Endothelial cell of umbilical vein (primary cell): ENCODE measurements around the gene ATP6V1B1. TPM values are rescaled to one million over a fixed set of nuclear protein-coding genes. Genes with fewer than 3 reads are reported as not detected.

Experiments used
- BruUV-seq: library from RNA; stranded (reverse); fragments of 400-500 nt; replicated peaks from 2 replicates; lab custom pipeline; 2021; lab: Mats Ljungman, UMichigan
- CTCF ChIA-PET: fragments of 300-600, 350-600 bp; sonication (Branson Sonifier 250); formaldehyde crosslinking; loops from one replicate; lab custom pipeline; 2021; ENCODE audit warnings: antibody characterized with exemption, inconsistent platforms; lab: Charles Lee
- POLR2A ChIA-PET: fragments of 300-600, 350-600 bp; sonication (Branson Sonifier 250); formaldehyde crosslinking; loops from one replicate; lab custom pipeline; 2021; ENCODE audit warnings: antibody characterized with exemption, inconsistent platforms; lab: Charles Lee
- DNase-seq: peaks from one replicate; pipeline ENCODE4 v3.0.0-alpha.2; 2011; ENCODE audit warnings: low read depth, low spot score
- FAIRE-seq: peaks from 2 replicates; lab custom pipeline; 2011; peaks lifted over from hg19 to GRCh38; lab: Jason Lieb, UNC
- H2AFZ ChIP-seq: 2 replicates; pipeline ENCODE4 v1.6.0; 2012; ENCODE audit warnings: low read depth, low read length, control low read depth, inconsistent platforms
- H3K27ac ChIP-seq: 2 replicates; pipeline ENCODE4 v1.5.1; 2011; ENCODE audit warnings: low read depth, mild to moderate bottlenecking, control low read depth, low read length, moderate library complexity; ENCODE audit not compliant: insufficient read depth
- H3K27me3 ChIP-seq, 2 experiments: 2 replicates each; pipeline versions ENCODE4 v1.6.0 to v1.6.1; 2011; ENCODE audit warnings: low read length in 2 of 2, mixed read lengths in 1 of 2; ENCODE audit not compliant: control insufficient read depth in 2 of 2, insufficient read depth in 2 of 2
- H3K36me3 ChIP-seq, 2 experiments: 2 replicates in 1 of 2; 3 replicates in 1 of 2; pipeline ENCODE4 v1.5.1; 2011; ENCODE audit warnings: low read length in 2 of 2, mild to moderate bottlenecking in 1 of 2, moderate library complexity in 1 of 2; ENCODE audit not compliant: control insufficient read depth in 2 of 2, insufficient read depth in 2 of 2; ENCODE audit errors: extremely low read depth in 1 of 2
- H3K4me1 ChIP-seq: 3 replicates; pipeline ENCODE4 v1.5.1; 2011; ENCODE audit warnings: mild to moderate bottlenecking, low read length; ENCODE audit not compliant: control insufficient read depth, insufficient read depth; ENCODE audit errors: extremely low read depth
- H3K4me2 ChIP-seq: 2 replicates; pipeline ENCODE4 v1.6.1; 2011; ENCODE audit warnings: low read length, control low read depth, mixed read lengths; ENCODE audit not compliant: insufficient read depth
- H3K4me3 ChIP-seq, 3 experiments: fragments of 200-600 bp in 1 of 3; sonication (generic), shearing (Covaris generic) in 1 of 3; replicated peaks in 1 of 3; 2 replicates each; pipeline ENCODE4 v1.5.1; 2011 to 2016; ENCODE audit warnings: control low read depth in 3 of 3, low read length in 3 of 3, mild to moderate bottlenecking in 2 of 3, inconsistent platforms in 1 of 3, low read depth in 1 of 3, moderate library complexity in 1 of 3; ENCODE audit not compliant: insufficient read depth in 1 of 3
- H3K79me2 ChIP-seq: 2 replicates; pipeline ENCODE4 v1.6.0; 2012; ENCODE audit warnings: low read length, inconsistent platforms; ENCODE audit not compliant: control insufficient read depth, insufficient read depth
- H3K9ac ChIP-seq: replicated peaks from 2 replicates; pipeline ENCODE3; 2011; ENCODE audit warnings: low read length, control low read depth; ENCODE audit not compliant: insufficient read depth; ENCODE audit errors: extremely low read depth
- H3K9me1 ChIP-seq: replicated peaks from 3 replicates; pipeline ENCODE4 v1.6.0; 2011; ENCODE audit warnings: mild to moderate bottlenecking, low read length; ENCODE audit not compliant: control insufficient read depth, insufficient read depth; ENCODE audit errors: extremely low read depth
- H3K9me3 ChIP-seq: replicated peaks from 2 replicates; pipeline ENCODE4 v1.5.1; 2012; ENCODE audit warnings: low read length, inconsistent platforms; ENCODE audit not compliant: control insufficient read depth, insufficient read depth
- H4K20me1 ChIP-seq: replicated peaks from 2 replicates; pipeline ENCODE3; 2011; ENCODE audit warnings: mild to moderate bottlenecking, low read length; ENCODE audit not compliant: control insufficient read depth, insufficient read depth; ENCODE audit errors: extremely low read depth
- EZH2 ChIP-seq: IDR thresholded peaks from 2 replicates; pipeline ENCODE4 v1.6.1; 2012; ENCODE audit warnings: borderline replicate concordance, low read depth, mild to moderate bottlenecking, moderate library complexity, low read length, inconsistent platforms; ENCODE audit not compliant: severe bottlenecking
- FOS ChIP-seq: IDR thresholded peaks from 2 replicates; pipeline ENCODE4 v1.6.1; 2011; ENCODE audit warnings: mild to moderate bottlenecking, low read length, moderate library complexity, borderline replicate concordance; ENCODE audit not compliant: insufficient read depth
- GATA2 ChIP-seq: IDR thresholded peaks from 2 replicates; pipeline ENCODE4 v1.7.0; 2011; ENCODE audit warnings: low read depth, mild to moderate bottlenecking, moderate library complexity, mixed read lengths, low read length; ENCODE audit not compliant: insufficient read length, insufficient read depth
- MYC ChIP-seq: IDR thresholded peaks from one replicate; pipeline ENCODE4 v1.6.1; 2011; ENCODE audit warnings: mild to moderate bottlenecking, low read depth, low read length
- dilution Hi-C: fragments of 300-500 bp; cut with MboI; formaldehyde crosslinking; loops from one replicate; pipeline ENCODE4 v1.15.0; 2019; ENCODE audit warnings: low sequenced_read_pairs; ENCODE audit not compliant: extremely low pct_ligation_motif_present
- intact Hi-C: fragments of 100-400 bp; cut with micrococcal nuclease; formaldehyde crosslinking; loops from one replicate; pipeline ENCODE4 v1.10.0; 2022
- polyA plus RNA-seq, 4 experiments: library from polyadenylated mRNA; depleted of rRNA in 3 of 4; stranded (reverse) in 3 of 4; unstranded in 1 of 4; fragments of >200 nt; gene quantifications; 2 replicates each; pipeline versions ENCODE4 v1.2.1 to v1.2.3, GENCODE V29; 2011 to 2012; ENCODE audit warnings: missing spikeins in 1 of 4
- total RNA-seq: library from RNA; stranded (reverse); gene quantifications from 2 replicates; pipeline ENCODE4 v1.2.3, GENCODE V29; 2021
- TF ChIP-seq, protein P1 (sequence below), 2 donors: IDR thresholded peaks; 1 replicate in 1 of 2; 2 replicates in 1 of 2; pipeline ENCODE4 v1.5.1; 2011; ENCODE audit warnings: low read length in 2 of 2, mild to moderate bottlenecking in 2 of 2, moderate library complexity in 2 of 2, control low read depth in 1 of 2, inconsistent platforms in 1 of 2, low read depth in 1 of 2; ENCODE audit not compliant: insufficient read depth in 1 of 2; ENCODE audit errors: extremely low read depth in 1 of 2

The ATP6V1B1 gene
- total and polyA plus RNA-seq, 2 donors (not counting 3 experiments of a cell fraction or from before 2014, with no cell fraction given) = 0.77 TPM; not detected in 1

DNA sequence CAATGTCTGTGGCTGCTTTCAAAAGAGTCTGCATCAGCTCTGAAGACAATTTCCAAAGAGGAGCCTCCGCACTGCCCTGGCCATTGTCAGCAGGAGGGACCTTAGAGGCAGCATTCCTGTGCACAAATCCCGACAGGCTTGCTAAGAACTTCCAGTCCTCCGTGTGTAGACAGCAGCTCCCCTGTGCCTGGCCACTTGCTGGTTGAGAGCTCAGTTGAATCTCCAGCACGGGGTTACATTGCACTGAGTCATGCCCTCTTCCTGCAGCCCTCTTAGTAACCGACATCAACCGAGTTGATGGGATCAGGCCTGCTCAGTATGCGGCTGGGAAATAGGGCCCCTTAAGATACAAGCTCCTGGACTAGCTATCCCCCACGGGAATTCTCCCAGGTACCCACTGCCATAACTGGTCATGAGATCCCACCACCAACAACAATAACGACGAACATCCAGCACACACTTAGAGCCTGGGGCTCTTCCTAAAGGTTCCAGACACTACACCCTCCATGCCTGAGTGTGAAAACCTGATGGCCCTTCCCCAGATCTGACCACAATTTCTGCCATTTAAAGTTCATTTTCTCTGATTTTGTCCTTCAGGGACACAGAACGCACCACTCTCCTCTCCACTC is 12.0 kb downstream of the ATP6V1B1 start:
- FAIRE-seq (peak; percentile 91), DNase-seq (peak; percentile 65)
- no peaks in the 10 kb centered on the region for H4K20me1 ChIP-seq
- no TSS peak for BruUV-seq
- POLR2A ChIA-PET = interaction anchor here (1.0 to 1.2 kb wide), 2 partner anchors 8 to 14 kb away, joined by 3 read pairs; no protein-coding TSS in a partner anchor
- no peaks in the 10 kb centered on the region for H3K9me3 ChIP-seq
- no peak overlapping the region for H3K4me3 ChIP-seq
- H2AFZ ChIP-seq = peak overlapping the region; percentile 78
- no peaks in the 10 kb centered on the region for H3K79me2 ChIP-seq
- H3K9ac ChIP-seq = no peak overlapping the region
- peaks cover under 1 to 2% of the 10 kb centered on the region in 2 experiments for H3K27me3 ChIP-seq
- H3K27ac ChIP-seq = no peak overlapping the region
- CTCF ChIA-PET = interaction anchor here (0.5 to 5.8 kb wide), 50 partner anchors 10 to 646 kb away, joined by 3 to 328 read pairs (median 5); partner anchors contain the start of genes ANKRD53, ATP6V1B1, CLEC4F and FAM136A
- H3K9me1 ChIP-seq = no peaks in the 10 kb centered on the region
- H3K36me3 ChIP-seq = no peaks in the 10 kb centered on the region
- peak; percentile 57 for TF ChIP-seq FOS
- no peak for TF ChIP-seq EZH2
- H3K4me2 ChIP-seq = peak overlapping the region; percentile 34
- dilution Hi-C loops (no loop called here), intact Hi-C loops (loop anchor here (1.0 to 5.0 kb wide), 5 partner anchors 25 to 645 kb away; partner anchors contain the start of gene FAM136A)
- H3K4me1 ChIP-seq = peaks cover 13% of the 10 kb centered on the region

DNA sequence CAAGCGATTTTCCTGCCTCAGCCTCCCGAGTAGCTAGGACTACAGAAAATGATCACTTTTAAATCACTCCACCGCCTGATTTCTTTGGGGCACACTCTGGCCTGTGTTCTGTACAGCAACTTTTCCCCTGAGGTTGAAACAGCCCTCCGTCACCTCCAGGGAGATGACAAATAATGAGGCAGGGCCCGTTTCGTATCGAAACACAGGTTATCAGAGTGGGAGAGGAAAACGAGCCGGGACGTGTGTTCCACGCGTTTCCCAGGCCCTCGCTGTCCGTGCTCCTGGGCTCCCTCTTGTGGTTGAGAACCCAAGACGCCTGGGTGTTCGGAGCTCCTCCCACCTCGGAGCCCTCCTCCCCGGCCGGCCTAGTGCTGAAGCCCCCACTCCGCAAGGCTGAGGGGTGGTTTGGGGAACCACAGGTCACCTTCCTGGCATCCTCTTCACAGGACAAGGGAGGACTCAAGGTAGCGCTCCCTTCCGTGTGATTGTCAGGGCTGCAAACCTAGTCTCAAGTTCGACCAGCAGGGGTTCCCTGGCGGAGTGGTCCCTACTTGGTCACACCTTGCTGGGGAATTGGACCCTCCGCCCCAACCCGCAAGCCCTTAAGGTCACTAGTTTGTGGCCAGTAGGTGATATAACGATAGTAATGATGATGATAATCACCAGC is 12.8 kb downstream of the ATP6V1B1 start:
- peak overlapping the region; percentile 78 for H2AFZ ChIP-seq
- H4K20me1 ChIP-seq = no peaks in the 10 kb centered on the region
- intact Hi-C loops = loop anchor here (1.0 to 5.0 kb wide), 2 partner anchors 86 to 646 kb away; partner anchors contain the start of gene FAM136A
- H3K9me3 ChIP-seq = no peaks in the 10 kb centered on the region
- ChIA-PET CTCF (interaction anchor here (0.5 to 5.8 kb wide), 53 partner anchors 11 to 672 kb away, joined by 3 to 328 read pairs (median 5); partner anchors contain the start of genes ANKRD53, ATP6V1B1, CLEC4F and FAM136A), POLR2A (interaction anchor here (1.0 to 1.2 kb wide), 2 partner anchors 8 to 13 kb away, joined by 3 read pairs; no protein-coding TSS in a partner anchor)
- peak overlapping the region; percentile 28 for H3K9ac ChIP-seq
- peak overlapping the region in 2 of 3 experiments; percentile 26 to 36 for H3K4me3 ChIP-seq
- peak overlapping the region; percentile 34 for H3K4me2 ChIP-seq
- FAIRE-seq (peak; percentile 77), DNase-seq (peak; percentile 78)
- H3K36me3 ChIP-seq = no peaks in the 10 kb centered on the region
- no TSS peak for BruUV-seq
- no peaks in the 10 kb centered on the region for H3K79me2 ChIP-seq
- dilution Hi-C loops = no loop called here
- peaks cover 4 to 9% of the 10 kb centered on the region in 2 experiments for H3K27me3 ChIP-seq
- no peak overlapping the region for H3K27ac ChIP-seq
- peaks cover 13% of the 10 kb centered on the region for H3K4me1 ChIP-seq
- TF ChIP-seq, protein P1, sequence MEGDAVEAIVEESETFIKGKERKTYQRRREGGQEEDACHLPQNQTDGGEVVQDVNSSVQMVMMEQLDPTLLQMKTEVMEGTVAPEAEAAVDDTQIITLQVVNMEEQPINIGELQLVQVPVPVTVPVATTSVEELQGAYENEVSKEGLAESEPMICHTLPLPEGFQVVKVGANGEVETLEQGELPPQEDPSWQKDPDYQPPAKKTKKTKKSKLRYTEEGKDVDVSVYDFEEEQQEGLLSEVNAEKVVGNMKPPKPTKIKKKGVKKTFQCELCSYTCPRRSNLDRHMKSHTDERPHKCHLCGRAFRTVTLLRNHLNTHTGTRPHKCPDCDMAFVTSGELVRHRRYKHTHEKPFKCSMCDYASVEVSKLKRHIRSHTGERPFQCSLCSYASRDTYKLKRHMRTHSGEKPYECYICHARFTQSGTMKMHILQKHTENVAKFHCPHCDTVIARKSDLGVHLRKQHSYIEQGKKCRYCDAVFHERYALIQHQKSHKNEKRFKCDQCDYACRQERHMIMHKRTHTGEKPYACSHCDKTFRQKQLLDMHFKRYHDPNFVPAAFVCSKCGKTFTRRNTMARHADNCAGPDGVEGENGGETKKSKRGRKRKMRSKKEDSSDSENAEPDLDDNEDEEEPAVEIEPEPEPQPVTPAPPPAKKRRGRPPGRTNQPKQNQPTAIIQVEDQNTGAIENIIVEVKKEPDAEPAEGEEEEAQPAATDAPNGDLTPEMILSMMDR (IDR thresholded peaks at IDR 0.05; ENCODE audit: extremely low read depth in 1 of 2, insufficient read depth in 1 of 2, low read depth in 1 of 2, low read length in 2 of 2) = peak; percentile 90 to 94
- TF ChIP-seq MYC = no peak
- no peak for TF ChIP-seq GATA2
- no peaks in the 10 kb centered on the region for H3K9me1 ChIP-seq
